ENCODE data around the gene ARHGAP24. TPM values are rescaled to one million over a fixed set of nuclear protein-coding genes. Genes with fewer than 3 reads are reported as not detected.
"Not testable (repeated sequence)": the region's sequence is repeated elsewhere in the genome, so short reads cannot be mapped to it uniquely, and the experiment has no call there.

ARHGAP24 gene
- total RNA-seq, 1 experiment from 2014 or later, result 1.3 TPM

GRCh38 chr4:85798012-85798770 is 323.2 kb downstream of the ARHGAP24 start:
- no peak for DNase-seq (ENCODE audit: extremely low read depth, low read depth)

GRCh38 chr4:85803856-85804255 is 328.9 kb downstream of the ARHGAP24 start:
- no peak for DNase-seq (ENCODE audit: extremely low read depth, low read depth)

- DNase-seq (ENCODE audit: extremely low read depth, low read depth), result no peak
Observed at GRCh38 chr4:85805891-85806290, 330.9 kb downstream of the ARHGAP24 start.

- DNase-seq (ENCODE audit: extremely low read depth, low read depth), result no peak
Observed at GRCh38 chr4:85806334-85806733, 331.4 kb downstream of the ARHGAP24 start.

- no peak for DNase-seq (ENCODE audit: extremely low read depth, low read depth)
Observed at GRCh38 chr4:85807247-85807950, 332.4 kb downstream of the ARHGAP24 start.

- no peak for DNase-seq (ENCODE audit: extremely low read depth, low read depth)
Observed at GRCh38 chr4:85808104-85808503, 333.2 kb downstream of the ARHGAP24 start.

- DNase-seq (ENCODE audit: extremely low read depth, low read depth), result no peak
Observed at GRCh38 chr4:85808864-85809263, 333.9 kb downstream of the ARHGAP24 start.

- DNase-seq (ENCODE audit: extremely low read depth, low read depth), result no peak
Observed at GRCh38 chr4:85812776-85813175, 337.8 kb downstream of the ARHGAP24 start.

GRCh38 chr4:85815796-85816459 is 341.0 kb downstream of the ARHGAP24 start:
- no peak for DNase-seq (ENCODE audit: extremely low read depth, low read depth)

GRCh38 chr4:85818700-85819099 is 343.8 kb downstream of the ARHGAP24 start:
- DNase-seq (ENCODE audit: extremely low read depth, low read depth), result no peak

- DNase-seq (ENCODE audit: extremely low read depth, low read depth), result not testable (repeated sequence)
Observed at GRCh38 chr4:85820101-85820500, 345.2 kb downstream of the ARHGAP24 start.

- no peak for DNase-seq (ENCODE audit: extremely low read depth, low read depth)
Observed at GRCh38 chr4:85821688-85822455, 346.9 kb downstream of the ARHGAP24 start.

GRCh38 chr4:85823295-85823694 is 348.3 kb downstream of the ARHGAP24 start:
- peak; percentile 16 for DNase-seq (ENCODE audit: extremely low read depth, low read depth)

GRCh38 chr4:85824166-85824945 is 349.4 kb downstream of the ARHGAP24 start:
- DNase-seq (ENCODE audit: extremely low read depth, low read depth), result no peak

GRCh38 chr4:85826060-85826678 is 351.2 kb downstream of the ARHGAP24 start:
- DNase-seq (ENCODE audit: extremely low read depth, low read depth), result no peak

GRCh38 chr4:85828027-85828890 is 353.3 kb downstream of the ARHGAP24 start:
- DNase-seq (ENCODE audit: extremely low read depth, low read depth), result no peak

- no peak for DNase-seq (ENCODE audit: extremely low read depth, low read depth)
Observed at GRCh38 chr4:85829276-85830051, 354.5 kb downstream of the ARHGAP24 start.

GRCh38 chr4:85831647-85832046 is 356.7 kb downstream of the ARHGAP24 start:
- DNase-seq (ENCODE audit: extremely low read depth, low read depth), result no peak
